ENCODE data around the gene NTRK3. TPM values are rescaled to one million over a fixed set of nuclear protein-coding genes. Genes with fewer than 3 reads are reported as not detected.

NTRK3 gene
- total RNA-seq, 1 experiment from 2014 or later = not detected

DNA sequence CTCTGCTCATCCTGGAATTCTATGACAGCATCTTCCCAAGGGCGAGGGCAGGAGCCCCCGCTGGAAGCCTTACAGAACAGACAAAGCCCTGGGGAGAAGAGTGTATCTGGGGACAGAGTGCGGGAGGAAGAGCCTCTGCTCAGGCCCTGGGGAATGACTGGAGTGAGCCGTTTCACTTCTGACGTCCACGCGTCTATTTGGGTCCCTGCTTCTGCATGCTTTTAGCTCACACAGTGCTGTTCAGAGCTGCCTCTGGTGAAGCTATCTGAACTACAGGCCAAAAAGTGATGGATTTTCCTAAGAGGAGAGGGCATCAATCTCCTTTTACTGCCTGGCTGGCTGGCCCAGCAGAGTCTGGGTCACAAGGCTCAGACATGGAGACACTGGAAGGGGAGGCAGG lies 311.8 kb downstream of the NTRK3 start:
- no peak overlapping the region for H2AFZ ChIP-seq (ENCODE audit: low read length)
- no peak for DNase-seq
- ChIA-PET POLR2A (ENCODE audit: unreplicated experiment) (no interaction called here), CTCF (no interaction called here)
- no TSS peak for BruUV-seq (replicated peaks)
- no peak overlapping the region for H3K27ac ChIP-seq (ENCODE audit: low read length)
- no peaks in the 10 kb centered on the region for H3K9me3 ChIP-seq (ENCODE audit: low read length)
- no peaks in the 10 kb centered on the region for H3K4me1 ChIP-seq (ENCODE audit: insufficient read depth, low read length)
- TF ChIP-seq EZH2 (IDR thresholded peaks at IDR 0.05; ENCODE audit: low read length, unreplicated experiment) = no peak
- no peak for TF ChIP-seq EZH2phosphoT487 (IDR thresholded peaks at IDR 0.05; ENCODE audit: borderline replicate concordance, low read length)
- no peak for TF ChIP-seq CTCF (conservative IDR thresholded peaks at IDR 0.05; ENCODE audit: low read depth, low read length)
- no peak overlapping the region for H3K4me2 ChIP-seq (ENCODE audit: low read length)
- no peak overlapping the region for H3K4me3 ChIP-seq (ENCODE audit: low read length)
- H3K79me2 ChIP-seq (ENCODE audit: low read length) = no peaks in the 10 kb centered on the region
- H3K9me2 ChIP-seq (replicated peaks; ENCODE audit: low read length) = no peaks in the 10 kb centered on the region
- ATAC-seq = no peak
- H3K27me3 ChIP-seq (ENCODE audit: low read length) = no peaks in the 10 kb centered on the region
- H3K36me3 ChIP-seq (ENCODE audit: low read depth, low read length) = no peaks in the 10 kb centered on the region
- H4K20me1 ChIP-seq (ENCODE audit: low read length) = no peaks in the 10 kb centered on the region
- H3F3A ChIP-seq (ENCODE audit: low read length, unreplicated experiment) = no peaks in the 10 kb centered on the region
- intact Hi-C loops (cut with micrococcal nuclease) = no loop called here
- H3K9ac ChIP-seq (ENCODE audit: low read length) = no peak overlapping the region

- no peak overlapping the region for H3K4me3 ChIP-seq (ENCODE audit: low read length)
- H3F3A ChIP-seq (ENCODE audit: low read length, unreplicated experiment) = no peaks in the 10 kb centered on the region
- H4K20me1 ChIP-seq (ENCODE audit: low read length) = no peaks in the 10 kb centered on the region
- no peak for ATAC-seq
- H3K9me2 ChIP-seq (replicated peaks; ENCODE audit: low read length) = no peaks in the 10 kb centered on the region
- ChIA-PET CTCF (no interaction called here), POLR2A (ENCODE audit: unreplicated experiment) (no interaction called here)
- H2AFZ ChIP-seq (ENCODE audit: low read length) = no peak overlapping the region
- H3K4me2 ChIP-seq (ENCODE audit: low read length) = no peak overlapping the region
- TF ChIP-seq CTCF (conservative IDR thresholded peaks at IDR 0.05; ENCODE audit: low read depth, low read length) (no peak), EZH2 (IDR thresholded peaks at IDR 0.05; ENCODE audit: low read length, unreplicated experiment) (no peak), EZH2phosphoT487 (IDR thresholded peaks at IDR 0.05; ENCODE audit: borderline replicate concordance, low read length) (no peak)
- no peaks in the 10 kb centered on the region for H3K27me3 ChIP-seq (ENCODE audit: low read length)
- no TSS peak for BruUV-seq (replicated peaks)
- DNase-seq = no peak
- no peaks in the 10 kb centered on the region for H3K9me3 ChIP-seq (ENCODE audit: low read length)
- no peak overlapping the region for H3K9ac ChIP-seq (ENCODE audit: low read length)
- no peaks in the 10 kb centered on the region for H3K79me2 ChIP-seq (ENCODE audit: low read length)
- no peak overlapping the region for H3K27ac ChIP-seq (ENCODE audit: low read length)
- intact Hi-C loops (cut with micrococcal nuclease) = no loop called here
- no peaks in the 10 kb centered on the region for H3K36me3 ChIP-seq (ENCODE audit: low read depth, low read length)
- no peaks in the 10 kb centered on the region for H3K4me1 ChIP-seq (ENCODE audit: insufficient read depth, low read length)
These were observed 312.5 kb downstream of the NTRK3 start for GRCh38 chr15:87944050-87944449.

DNA sequence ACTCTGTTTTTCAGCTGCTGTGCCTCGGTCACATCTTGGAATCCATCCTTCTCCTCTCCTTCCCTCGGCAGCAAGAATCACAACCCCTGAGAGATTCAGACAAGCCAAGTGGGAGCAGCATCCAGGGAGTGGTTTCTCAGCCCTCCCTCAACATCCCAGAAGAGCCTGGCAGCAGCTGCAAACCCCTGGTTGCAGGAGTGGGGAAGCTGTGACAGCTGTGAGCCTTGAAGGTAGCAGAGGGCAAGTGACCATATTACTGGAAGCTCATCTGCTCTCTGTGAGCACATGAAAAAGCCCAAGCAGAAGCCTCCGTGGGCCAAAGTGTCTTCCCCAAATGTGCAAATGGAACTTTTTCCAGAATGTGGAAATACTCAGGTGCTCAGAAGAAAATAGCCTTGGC lies 312.9 kb downstream of the NTRK3 start:
- no peak for TF ChIP-seq EZH2phosphoT487 (IDR thresholded peaks at IDR 0.05; ENCODE audit: borderline replicate concordance, low read length)
- no peak for TF ChIP-seq CTCF (conservative IDR thresholded peaks at IDR 0.05; ENCODE audit: low read depth, low read length)
- no peak for TF ChIP-seq EZH2 (IDR thresholded peaks at IDR 0.05; ENCODE audit: low read length, unreplicated experiment)
- Histone ChIP-seq H3K36me3 (ENCODE audit: low read depth, low read length) (no peaks in the 10 kb centered on the region), H3K4me2 (ENCODE audit: low read length) (no peak overlapping the region), H3K27me3 (ENCODE audit: low read length) (no peaks in the 10 kb centered on the region), H3K79me2 (ENCODE audit: low read length) (no peaks in the 10 kb centered on the region), H3F3A (ENCODE audit: low read length, unreplicated experiment) (no peaks in the 10 kb centered on the region), H3K27ac (ENCODE audit: low read length) (no peak overlapping the region), H3K9me3 (ENCODE audit: low read length) (no peaks in the 10 kb centered on the region), H3K4me1 (ENCODE audit: insufficient read depth, low read length) (no peaks in the 10 kb centered on the region), H2AFZ (ENCODE audit: low read length) (no peak overlapping the region), H3K9ac (ENCODE audit: low read length) (no peak overlapping the region), H4K20me1 (ENCODE audit: low read length) (no peaks in the 10 kb centered on the region), H3K9me2 (replicated peaks; ENCODE audit: low read length) (no peaks in the 10 kb centered on the region), H3K4me3 (ENCODE audit: low read length) (no peak overlapping the region)
- no TSS peak for BruUV-seq (replicated peaks)
- ChIA-PET POLR2A (ENCODE audit: unreplicated experiment) (no interaction called here), CTCF (no interaction called here)
- DNase-seq = no peak
- no peak for ATAC-seq
- intact Hi-C loops (cut with micrococcal nuclease) = no loop called here

Data from PC-3 (cell line).